HG02588 (cell line): Measurements from ENCODE around the gene PLSCR2.
"Not testable (repeated sequence)": the region's sequence is repeated elsewhere in the genome, so short reads cannot be mapped to it uniquely, and the experiment has no call there.

ENCODE experiments used
- ATAC-seq: cut with Tn5 transposase; IDR thresholded peaks from one replicate; pipeline ENCODE4 v1.9.1; 2021; ENCODE audit warnings: mild to moderate bottlenecking, moderate library complexity; ENCODE audit not compliant: unreplicated experiment

PLSCR2 gene

GRCh38 chr3:146491303-146491702 is 21.9 kb upstream of the PLSCR2 start:
- no peak for ATAC-seq

- ATAC-seq, result no peak
Measured at GRCh38 chr3:146485297-146485696, 15.9 kb upstream of the PLSCR2 start.

GRCh38 chr3:146476094-146476740 is 6.9 kb upstream of the PLSCR2 start:
- no peak for ATAC-seq

- ATAC-seq, result not testable (repeated sequence)
Measured at GRCh38 chr3:146474976-146475375, 5.6 kb upstream of the PLSCR2 start.

GRCh38 chr3:146473726-146474125 is 4.4 kb upstream of the PLSCR2 start:
- no peak for ATAC-seq

GRCh38 chr3:146472611-146473010 is 3.2 kb upstream of the PLSCR2 start:
- no peak for ATAC-seq

GRCh38 chr3:146471012-146471411 is 1.7 kb upstream of the PLSCR2 start:
- no peak for ATAC-seq

GRCh38 chr3:146470425-146470990 is 1.1 kb upstream of the PLSCR2 start:
- ATAC-seq, result no peak

- no peak for ATAC-seq
Measured at GRCh38 chr3:146468671-146469149, 651 bp downstream of the PLSCR2 start.

- no peak for ATAC-seq
Measured at GRCh38 chr3:146468234-146468633, 1.1 kb downstream of the PLSCR2 start.

- no peak for ATAC-seq
Measured at GRCh38 chr3:146466604-146467003, 2.8 kb downstream of the PLSCR2 start.

GRCh38 chr3:146465693-146466465 is 3.5 kb downstream of the PLSCR2 start:
- ATAC-seq, result no peak

GRCh38 chr3:146464783-146465182 is 4.6 kb downstream of the PLSCR2 start:
- ATAC-seq, result no peak

GRCh38 chr3:146464005-146464595 is 5.3 kb downstream of the PLSCR2 start:
- ATAC-seq, result no peak

- ATAC-seq, result no peak
Measured at GRCh38 chr3:146454796-146455195, 14.6 kb downstream of the PLSCR2 start.

- ATAC-seq, result no peak
Measured at GRCh38 chr3:146449613-146450012, 19.7 kb downstream of the PLSCR2 start.

GRCh38 chr3:146449076-146449475 is 20.3 kb downstream of the PLSCR2 start:
- no peak for ATAC-seq

GRCh38 chr3:146446026-146446425 is 23.3 kb downstream of the PLSCR2 start:
- ATAC-seq, result no peak

GRCh38 chr3:146440310-146440709 is 29.1 kb downstream of the PLSCR2 start:
- ATAC-seq, result not testable (repeated sequence)

- ATAC-seq, result no peak
Measured at GRCh38 chr3:146432066-146432465, 37.3 kb downstream of the PLSCR2 start.

GRCh38 chr3:146431240-146431639 is 38.1 kb downstream of the PLSCR2 start:
- no peak for ATAC-seq

- ATAC-seq, result no peak
Measured at GRCh38 chr3:146425341-146425740, 44.0 kb downstream of the PLSCR2 start.
